Activated naive CD4-positive, alpha-beta T cell treated with anti-CD3 and anti-CD28 coated beads, Interleukin-2, amount 50 U/mL, for 16 hours (primary cell): ENCODE results near the gene ACVR2A.
A peak's percentile ranks its signal among the peaks of the same experiment; 100 is the strongest.

Experiments
- DNase-seq: peaks from one replicate; pipeline ENCODE4 v3.0.0-alpha.2; 2020

ACVR2A gene

DNA sequence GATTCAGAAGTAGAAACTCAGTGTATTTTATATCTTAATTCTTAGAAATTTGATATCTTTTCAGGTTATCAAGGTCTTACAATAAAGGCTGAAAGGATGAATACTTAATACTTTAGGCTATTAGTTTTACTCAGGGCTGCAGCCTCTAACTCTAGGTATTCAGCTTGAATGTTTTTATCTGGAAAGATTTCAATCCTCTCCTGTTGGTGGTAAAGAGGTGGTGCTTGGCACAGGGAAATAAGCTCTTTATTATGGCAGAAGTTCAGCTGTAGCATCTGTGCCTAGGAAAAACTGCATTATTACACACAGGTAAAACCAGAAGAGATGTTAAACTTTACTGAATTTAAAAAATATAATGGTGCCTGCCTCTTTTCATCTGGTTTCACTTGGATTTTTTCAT lies 11.1 kb downstream of the ACVR2A start:
- no peak for DNase-seq

DNA sequence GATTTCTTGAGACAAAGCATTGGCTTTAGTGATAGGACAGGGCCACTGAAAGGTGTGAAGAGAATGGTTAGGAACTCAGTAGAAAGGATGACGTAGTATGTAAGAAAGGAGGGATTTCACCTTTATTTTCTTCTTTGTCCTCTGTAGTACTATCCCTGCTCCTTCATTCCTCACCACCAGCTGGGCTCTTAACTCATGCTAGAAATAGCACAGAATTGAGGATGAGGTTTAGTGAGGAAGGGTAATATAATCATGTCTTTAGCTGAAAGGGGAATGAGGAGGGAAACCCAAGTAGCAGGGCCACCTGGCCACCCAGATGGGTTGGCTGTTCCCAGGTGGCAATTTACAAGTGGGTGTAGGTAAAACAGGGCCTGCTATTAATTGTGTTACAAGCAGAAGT lies 15.2 kb downstream of the ACVR2A start:
- no peak for DNase-seq

DNA sequence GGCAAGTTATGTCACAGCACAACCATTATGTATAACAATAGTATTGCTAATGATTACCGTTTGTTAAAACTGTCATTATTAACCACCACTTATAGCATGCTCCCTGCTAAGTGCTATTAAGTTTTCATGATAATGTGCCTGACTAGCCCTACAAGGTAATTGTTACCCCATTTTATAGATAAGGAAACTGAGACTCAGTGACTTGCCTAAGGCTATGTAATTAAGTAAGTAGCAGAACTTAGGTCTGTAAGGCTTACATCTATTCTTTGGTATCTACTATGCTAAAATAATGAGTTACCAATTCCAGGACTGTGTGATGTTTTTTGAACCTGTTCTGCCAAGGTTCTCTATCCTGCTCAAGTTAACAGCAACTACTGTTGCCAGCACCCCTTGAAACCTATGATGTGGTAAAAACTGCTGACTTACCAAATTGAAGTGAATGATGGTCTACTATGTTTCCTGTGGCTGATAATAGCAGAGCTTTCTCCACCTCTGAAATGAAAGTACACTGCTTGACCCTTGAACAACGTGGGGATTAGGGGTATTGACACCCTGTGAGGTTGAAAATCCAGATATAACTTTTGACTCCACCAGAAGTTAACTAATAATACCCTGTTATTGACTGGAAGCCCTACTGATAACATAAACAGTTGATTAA lies 18.2 kb downstream of the ACVR2A start:
- DNase-seq, result no peak

DNA sequence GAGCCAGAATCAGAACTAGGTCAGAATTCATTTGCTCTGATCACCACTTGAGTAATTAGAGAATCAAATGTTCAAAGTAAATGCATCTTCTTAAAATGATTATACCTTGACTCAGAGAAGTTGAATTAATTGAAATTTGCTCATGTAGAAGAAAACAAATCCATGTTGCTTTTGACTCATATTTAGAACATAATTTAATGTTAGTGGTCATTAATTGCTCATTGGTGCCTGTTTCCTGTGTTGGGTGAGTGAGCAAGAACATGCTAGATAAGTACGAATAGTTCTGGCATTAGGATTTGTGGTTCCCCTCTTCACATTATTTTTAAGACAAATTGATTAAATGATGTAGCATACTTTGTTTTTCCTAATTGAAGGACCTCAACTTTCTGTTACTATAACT lies 19.0 kb downstream of the ACVR2A start:
- DNase-seq, result no peak

DNA sequence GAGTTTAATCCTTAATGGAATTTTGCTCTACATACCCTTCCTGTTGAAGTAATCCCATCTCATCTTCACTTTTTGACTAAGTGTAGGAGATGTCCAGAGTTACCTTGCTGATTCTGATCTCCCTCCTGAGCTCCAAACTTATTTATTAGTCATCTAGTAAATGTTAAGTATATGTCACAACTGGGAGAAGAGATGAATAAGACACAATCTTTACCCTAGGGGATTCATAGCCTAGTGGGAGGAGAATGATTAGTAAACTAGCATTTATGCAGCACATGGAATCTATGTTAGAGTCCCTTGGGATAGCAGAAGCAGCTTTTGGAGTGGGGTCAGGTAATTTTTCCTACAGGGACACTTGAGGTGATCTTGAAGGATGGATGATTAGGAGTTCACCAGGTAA lies 20.7 kb downstream of the ACVR2A start:
- no peak for DNase-seq

DNA sequence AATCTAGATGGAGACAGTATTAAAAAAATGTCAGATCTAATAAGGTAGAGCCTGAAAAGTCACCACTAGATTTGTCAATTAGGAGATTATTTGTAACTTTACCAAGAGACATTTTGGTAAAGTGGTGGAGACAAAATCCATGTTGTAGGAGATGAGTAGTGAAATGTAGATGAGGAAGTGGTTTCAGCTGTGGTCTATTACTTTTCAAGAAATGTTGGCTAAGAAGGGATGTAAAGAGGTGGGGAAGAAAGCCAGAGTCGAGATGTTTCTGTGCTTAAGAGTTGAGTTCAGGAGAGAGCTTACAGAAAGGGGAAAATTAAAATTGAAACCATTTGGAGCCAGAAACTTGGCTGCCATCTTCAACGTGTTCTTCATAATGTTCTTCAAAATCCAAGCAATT lies 22.2 kb downstream of the ACVR2A start:
- no peak for DNase-seq

DNA sequence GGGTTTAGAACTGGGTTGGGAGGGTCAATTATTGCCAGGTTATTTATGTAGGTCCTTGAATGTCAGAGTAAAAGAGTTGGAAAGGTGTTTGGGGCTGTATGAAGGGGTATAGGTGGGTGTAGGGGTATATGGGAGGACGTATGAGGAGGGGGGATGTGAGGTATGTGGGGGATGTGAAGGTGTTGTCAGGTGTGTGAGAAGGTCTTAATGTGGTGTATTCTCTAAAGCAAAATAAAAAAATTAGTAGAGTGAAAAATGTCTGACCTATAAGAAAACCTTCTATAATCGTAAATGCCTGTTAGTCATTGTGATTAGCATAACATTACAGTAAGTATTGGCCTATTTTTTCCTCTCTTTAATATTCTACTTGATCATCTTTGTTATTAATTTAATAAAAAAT lies 25.1 kb downstream of the ACVR2A start:
- no peak for DNase-seq

DNA sequence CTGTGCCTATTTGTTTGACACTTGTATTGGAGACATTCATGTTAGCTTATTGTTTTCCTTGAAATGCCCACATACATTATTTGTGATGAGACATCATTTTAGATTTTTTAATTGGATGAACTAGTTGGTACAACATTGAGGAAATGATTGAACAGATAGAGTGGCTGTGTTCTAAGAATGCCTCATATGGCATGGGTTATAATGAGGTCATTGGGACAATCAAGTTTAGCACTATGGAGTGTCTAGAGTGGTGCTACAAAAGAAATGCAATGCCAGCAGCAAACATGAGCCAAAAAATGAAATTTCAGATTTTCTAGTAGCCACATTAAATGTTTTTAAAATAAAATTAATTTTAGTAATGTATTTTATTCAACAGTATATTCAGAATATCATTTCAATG lies 28.1 kb downstream of the ACVR2A start:
- no peak for DNase-seq

DNA sequence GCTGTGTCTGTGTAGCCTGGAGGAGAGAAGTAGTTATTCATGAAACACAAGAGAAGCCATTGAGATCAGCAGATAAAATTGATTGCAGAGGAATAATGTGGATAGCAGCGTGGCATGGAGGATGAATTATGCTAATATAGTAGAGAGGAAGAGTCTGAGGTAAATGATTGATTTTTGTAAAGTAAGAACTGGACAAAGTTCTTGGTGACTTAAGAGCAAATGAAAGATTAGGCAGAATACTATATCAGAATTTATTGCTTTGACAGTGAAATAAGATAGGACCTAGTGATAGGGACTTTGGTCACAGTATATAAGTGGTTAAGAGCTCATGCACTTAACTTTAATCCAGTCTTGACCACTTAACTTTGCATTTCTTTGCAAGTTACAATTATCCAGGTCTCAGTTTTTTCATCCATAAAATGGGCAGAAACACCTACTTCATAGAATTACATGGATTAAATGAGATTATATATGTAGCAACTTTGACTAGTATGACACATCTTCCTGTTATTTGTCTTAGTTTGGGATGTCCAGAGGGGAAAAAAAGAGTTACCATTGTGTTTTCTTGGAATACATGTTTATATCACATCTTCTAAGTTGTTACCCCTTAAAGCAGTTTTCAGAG lies 29.1 kb downstream of the ACVR2A start:
- no peak for DNase-seq

DNA sequence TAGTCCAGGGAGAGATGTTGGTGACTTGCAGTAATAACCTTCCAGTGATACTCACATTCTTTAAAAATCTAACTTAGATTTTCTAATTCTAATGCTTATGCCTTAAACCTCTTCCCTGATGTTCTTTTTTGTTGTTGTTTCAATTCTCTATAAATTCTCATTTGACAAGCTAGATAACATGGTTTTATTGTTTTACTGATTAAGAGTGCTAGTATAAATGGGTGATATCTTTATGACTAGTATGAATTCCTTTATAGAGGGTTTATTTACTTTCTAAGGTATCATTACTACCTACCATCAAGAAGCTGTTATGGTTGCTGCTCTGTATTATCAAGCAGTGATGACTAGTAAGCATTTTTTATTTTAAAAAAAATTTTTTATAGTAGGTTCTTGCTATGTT lies 35.0 kb downstream of the ACVR2A start:
- no peak for DNase-seq

DNA sequence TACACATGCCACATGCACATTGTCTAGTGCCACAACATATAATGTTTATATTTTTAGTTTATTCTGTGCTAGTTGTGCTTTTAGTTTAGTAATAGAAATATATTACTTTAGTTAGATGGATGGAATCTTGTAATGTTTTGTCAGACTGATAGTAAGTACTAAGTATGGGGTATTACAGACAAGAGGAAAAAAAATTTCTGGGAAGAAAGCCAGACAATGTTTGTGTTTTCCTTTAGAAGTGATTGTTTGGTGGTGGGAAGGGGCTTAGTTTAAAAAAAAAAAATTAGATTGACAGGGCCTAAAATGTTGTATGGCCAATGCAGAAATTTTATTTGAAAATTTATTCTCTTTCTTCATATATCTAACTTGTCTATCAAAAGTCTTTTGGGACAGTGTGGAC lies 37.8 kb downstream of the ACVR2A start:
- no peak for DNase-seq

DNA sequence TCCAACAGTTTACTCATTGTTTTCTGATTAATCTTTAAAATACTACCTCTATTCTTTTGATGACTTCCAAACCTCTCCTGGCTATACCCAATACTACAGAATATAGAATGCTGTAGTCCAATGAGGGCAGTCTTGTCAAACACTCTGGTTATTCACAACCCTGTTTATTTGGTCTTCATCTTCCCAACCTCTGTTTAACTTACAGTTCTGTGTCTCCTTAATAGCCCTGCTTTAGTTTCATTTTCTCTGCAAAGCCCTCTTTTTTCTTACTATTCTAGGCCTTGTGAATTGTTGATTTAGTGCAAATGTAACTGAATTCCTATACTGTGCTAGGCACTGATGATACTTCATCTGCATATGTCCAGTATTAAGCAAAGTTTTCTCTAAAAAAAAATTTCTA lies 40.0 kb downstream of the ACVR2A start:
- DNase-seq, result no peak

DNA sequence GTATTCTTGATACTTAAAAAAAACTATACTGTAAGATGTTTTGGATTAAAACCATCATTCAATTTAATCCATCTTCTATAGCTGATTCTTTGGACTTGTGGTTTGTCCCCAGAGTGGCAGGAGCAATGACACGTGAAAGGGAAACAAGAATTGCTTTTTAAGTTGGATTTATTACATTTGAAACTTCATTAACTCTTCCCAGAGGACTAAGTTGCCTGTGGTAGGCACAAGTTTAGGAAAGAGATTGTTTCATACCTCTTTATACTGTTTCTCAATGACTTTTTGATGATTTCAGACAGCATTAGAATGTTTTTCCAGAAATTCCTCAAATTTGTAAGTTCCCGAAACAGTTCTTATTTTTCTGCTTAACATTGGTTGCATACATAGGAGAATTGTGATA lies 41.3 kb downstream of the ACVR2A start:
- DNase-seq, result no peak

DNA sequence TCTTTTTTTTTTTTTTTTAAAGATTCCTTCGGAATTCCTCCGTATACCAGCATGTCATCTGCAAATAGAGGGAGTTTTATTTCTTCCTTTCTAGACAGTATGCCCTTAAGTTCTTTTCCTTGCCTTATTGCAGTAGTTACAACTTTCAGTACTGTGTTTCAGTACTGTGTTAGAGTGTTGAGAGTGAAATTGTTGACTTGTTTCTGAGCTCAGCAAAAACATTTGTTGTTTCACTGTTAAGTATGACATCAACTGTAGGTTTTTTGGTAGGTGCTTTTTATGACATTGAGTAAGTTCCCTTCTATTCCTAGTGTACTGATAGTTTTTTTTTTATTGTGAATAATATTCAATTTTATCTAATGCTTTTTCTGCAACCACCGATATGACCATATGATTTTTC lies 43.9 kb downstream of the ACVR2A start:
- no peak for DNase-seq

DNA sequence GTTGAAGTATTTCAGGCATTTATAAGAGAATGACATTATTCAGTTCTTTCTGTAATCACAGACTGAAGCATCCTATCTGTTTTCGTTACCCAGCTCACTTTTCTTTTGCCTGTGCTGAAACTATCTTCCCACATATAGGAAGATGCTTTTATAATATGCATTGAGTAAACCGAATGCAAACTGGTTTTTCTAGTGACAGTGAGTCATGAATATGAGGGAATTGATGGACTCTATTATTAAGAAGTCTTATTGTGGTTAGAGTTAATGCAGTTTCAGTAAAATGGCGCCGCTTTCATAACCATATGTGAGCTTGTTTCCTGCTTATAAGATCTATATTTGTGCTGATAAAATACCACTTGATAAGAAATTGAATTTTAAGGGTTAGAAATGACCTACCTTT lies 59.2 kb downstream of the ACVR2A start:
- DNase-seq, result no peak

DNA sequence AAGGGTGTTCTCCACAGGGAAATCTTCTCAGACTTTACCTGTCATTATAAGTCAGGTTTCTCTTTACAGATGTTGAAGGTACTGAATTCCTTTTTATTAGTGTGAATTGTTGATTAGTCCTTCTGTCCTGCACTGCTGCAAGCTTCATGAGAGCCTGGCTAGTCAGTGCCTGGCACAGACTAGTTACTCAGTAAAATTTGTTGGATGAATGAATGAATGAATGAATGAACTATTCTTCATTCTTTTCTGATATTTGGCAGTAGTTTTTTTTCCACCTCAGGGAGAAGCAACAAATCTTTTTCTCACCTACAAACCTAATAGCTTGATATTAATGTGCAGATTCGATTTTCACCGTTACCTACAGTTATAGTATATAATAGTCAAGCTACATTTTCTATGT lies 64.3 kb downstream of the ACVR2A start:
- DNase-seq, result no peak

DNA sequence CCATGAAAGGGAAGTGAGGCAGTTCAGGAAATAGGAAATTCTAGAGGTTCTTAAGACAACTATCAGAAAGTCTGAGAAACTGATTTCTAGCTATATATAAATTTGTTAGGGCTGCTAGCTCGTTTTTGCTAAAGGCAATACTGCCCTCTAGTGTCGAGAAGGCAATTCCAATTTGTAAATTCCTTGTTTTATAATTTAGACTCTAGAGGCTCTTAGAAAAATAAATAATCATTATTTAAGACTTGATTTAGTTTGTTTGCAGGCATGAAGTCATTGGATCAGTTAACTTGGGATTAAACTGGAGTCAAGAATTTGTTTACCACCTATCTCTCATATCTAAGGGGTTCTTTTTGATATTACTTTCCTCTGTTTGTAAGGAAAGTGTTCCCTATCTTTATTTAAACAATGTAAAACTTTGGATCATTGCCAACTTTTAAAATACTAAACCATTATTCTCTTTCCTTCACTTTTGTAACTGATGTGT lies 66.2 kb downstream of the ACVR2A start:
- peak; percentile 11 for DNase-seq

DNA sequence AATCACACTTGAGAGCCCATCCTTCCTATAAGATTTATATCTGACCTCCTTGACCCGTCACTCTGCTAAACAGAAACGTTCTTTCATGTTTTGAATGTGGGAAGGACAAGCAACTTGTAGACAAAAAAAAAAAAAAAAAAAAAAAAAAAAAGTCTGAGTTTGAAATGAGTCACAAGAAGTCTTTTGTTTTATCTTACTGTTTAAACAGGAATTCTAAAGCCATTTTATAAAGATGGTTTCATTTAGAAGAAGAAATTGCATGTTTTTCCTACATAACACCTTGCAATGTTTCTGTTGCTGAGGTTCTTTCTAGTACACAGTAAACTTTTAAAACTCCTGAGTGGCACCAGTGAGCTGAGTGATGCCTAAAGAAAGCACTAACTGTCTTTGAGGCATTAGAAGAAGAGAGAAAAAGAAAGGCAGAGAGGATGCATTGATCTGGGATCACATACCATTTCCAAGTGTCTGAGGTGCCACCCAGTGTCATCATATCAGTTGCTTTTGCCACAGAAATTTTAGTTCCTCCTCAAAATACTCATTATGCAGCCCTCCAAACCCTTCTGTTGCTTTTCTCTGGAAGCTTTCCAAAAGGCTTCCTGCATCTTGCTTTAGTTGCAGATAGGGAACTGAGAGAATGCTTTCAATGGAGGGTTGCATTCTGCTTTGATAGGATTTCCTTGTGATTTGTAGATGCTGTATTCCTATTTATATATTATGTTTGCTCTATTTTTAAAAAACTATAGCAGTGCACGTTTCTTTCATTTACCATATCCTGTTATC lies 69.1 kb downstream of the ACVR2A start:
- DNase-seq, result no peak

DNA sequence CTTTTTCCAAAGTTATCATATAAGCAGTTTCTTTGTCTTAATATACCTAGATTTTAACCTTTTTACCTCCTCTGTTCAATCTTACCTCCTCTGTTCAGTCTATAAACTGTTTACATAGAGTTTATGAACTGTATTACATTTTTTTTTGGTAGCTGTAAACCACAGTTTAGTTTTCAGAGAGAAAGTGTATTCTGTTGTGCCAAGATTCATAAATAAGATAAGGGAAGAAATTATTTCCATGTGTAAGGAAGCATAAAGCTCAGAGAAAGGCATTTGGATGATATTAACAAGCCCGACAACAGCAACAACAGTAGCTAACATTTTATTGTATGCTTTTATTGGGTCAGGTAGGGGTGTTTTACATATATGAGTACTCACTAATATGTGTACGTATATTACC lies 71.2 kb downstream of the ACVR2A start:
- DNase-seq, result no peak

DNA sequence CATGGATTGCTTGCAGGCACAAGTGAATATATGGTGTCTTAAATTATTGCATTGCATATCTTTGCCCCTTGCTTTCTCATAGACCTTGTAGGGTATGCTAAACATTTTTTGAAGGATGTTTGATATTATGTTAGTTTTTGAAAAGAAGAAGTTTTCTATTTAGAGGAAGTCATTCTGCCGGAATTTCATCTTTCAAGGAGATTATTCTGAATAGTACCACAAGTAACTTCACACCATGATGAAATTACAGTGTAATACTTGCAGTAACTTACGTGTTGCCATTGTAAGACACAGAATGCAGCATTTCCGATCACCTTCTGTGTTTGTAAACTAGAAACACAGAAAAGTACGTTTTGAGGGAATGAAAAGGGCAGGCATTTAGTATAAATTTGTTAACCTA lies 71.9 kb downstream of the ACVR2A start:
- no peak for DNase-seq

DNA sequence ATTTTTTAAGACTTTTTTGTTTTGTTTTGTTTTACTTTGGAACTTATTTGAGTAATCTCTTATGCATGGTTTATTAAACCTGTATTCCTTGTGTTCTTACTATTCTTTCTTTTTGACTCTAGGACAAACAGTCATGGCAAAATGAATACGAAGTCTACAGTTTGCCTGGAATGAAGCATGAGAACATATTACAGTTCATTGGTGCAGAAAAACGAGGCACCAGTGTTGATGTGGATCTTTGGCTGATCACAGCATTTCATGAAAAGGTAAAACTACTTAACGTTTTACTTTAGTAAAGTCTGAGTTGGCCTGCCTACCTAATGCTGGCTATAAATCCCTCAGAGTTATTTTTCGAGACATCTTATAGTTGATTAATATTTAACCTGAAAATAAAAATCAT lies 72.3 kb downstream of the ACVR2A start:
- no peak for DNase-seq

DNA sequence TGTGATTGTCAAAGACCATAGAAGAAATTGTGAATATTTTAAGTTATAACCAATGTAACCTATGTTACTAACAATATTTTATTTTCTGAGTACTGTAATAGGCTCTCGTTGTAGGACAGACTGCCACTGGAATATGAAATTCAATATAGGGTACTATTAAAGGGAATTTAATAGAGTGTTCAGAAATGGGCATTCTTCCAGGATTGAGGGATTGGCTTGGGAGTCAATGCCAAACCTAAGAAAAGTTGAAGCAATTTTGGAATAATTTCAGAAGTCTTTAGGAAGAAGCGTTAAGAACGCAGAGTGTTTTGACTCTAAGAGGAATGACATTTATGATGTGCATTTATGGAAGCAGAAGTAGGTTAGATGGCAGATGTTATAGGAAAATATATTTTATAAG lies 79.0 kb downstream of the ACVR2A start:
- DNase-seq, result no peak

DNA sequence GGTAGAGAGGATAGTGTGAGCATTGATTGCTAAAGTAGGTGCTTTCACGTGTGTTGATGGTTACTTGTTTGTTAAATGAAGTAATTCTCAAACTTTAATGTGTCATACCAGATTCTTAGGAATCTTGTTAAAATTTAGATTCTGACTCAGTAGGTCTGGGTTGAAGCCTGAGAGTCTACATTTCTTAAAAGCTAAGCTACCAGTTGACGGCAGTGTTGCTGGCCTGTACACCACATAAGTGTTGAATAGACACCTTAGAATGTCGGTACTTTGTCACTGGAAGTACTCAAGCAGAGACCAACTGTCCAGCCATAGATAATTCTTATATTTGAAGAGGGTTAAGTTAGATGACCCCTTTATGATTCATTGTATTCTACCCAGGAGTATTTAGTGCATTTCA lies 79.8 kb downstream of the ACVR2A start:
- no peak for DNase-seq

DNA sequence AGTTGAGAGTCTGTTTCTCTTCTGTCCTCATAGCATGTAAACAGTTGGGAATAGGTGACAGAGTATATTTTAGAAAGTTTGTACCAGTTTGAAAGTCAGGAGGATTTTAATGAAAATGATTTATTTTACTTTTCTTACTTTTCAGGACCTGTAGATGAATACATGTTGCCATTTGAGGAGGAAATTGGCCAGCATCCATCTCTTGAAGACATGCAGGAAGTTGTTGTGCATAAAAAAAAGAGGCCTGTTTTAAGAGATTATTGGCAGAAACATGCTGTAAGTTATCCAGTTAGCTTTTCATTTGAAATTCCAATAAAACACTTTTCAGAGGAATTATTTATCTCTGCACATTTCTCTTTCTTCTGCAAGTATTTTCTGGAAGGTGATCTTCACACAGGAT lies 81.1 kb downstream of the ACVR2A start:
- DNase-seq, result no peak
